Fibroblast of skin of left quadriceps (primary cell): ENCODE measurements around the gene AGXT.

Experiments
- DNase-seq, 2 experiments: peaks; one replicate each; pipeline ENCODE4 v3.0.0-alpha.2; 2013; ENCODE audit warnings: low read depth in 2 of 2

Gene AGXT

DNA sequence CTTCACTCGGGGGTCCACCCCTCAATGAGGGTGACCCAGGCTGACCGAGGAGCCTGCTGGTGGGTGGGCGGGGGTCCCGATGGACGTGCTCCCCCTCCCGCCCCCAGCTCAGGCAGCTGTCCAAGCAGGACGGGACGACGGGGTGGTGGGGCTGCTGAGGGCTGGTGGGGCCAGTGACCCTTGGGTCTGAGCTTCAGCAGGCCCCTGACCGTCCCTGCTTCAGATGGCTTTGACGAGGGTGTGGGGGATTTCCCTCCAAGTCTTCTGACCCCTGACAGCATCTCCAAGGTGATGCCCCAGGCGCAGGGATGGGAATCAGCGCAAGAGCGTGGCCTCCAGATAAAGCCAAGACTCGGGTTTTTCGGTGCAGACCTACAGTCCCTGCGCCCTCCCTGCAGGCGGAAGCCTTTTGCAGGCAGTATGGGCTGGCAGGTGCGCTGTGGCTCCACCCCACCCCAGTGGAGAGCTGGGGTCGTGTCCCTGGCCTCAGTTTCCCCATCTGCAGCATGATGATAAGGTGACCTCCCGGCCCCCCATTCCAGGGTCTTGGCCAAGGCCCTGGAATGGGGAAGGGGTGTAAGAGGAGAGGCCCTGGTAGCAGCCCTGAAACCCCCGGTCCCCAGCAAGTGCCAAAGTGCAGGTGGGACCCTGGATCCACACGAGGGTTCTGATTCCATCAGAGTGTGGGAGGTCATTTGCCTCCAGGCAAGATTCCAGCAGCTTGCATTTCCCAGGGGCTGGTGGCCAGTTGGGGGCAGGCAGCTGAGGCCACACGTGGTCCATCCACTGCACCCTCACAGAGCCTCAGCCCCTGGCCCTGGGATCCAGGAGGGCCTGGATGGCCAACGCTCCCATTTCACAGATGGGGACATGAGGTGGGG, 46.3 kb downstream of the AGXT start:
- no peak for DNase-seq

GRCh38 chr2:240915526-240916341, 47.1 kb downstream of the AGXT start:
- DNase-seq = no peak

DNA sequence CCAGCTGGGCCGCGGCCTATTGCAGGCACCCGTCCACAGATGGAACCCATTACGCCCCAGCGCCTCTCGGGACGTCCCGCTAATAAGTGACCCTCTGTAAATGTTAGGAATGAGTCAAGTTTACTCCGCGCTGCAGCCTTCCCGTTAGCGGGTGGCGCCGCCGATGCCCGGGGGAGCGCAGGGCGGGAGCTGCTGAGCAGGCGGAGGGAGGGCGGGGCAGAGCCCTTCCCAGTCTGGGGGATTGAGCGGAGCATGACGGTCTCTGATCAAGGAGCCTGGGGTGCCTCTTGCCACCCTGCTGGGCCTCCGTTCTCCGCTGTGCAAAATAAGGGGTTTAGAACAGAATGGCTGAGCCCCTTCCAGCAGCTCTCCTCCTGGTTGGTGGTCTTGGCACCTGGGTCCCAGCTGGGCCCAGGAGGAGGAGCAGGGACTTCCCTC, 48.0 kb downstream of the AGXT start:
- DNase-seq = peak; percentile 87 to 90

GRCh38 chr2:240917009-240917683, 48.5 kb downstream of the AGXT start:
- DNase-seq = no peak

- DNase-seq = no peak
These were observed 49.1 kb downstream of the AGXT start for GRCh38 chr2:240917684-240918257.

- no peak for DNase-seq
These were observed 49.9 kb downstream of the AGXT start for GRCh38 chr2:240918258-240919091.

DNA sequence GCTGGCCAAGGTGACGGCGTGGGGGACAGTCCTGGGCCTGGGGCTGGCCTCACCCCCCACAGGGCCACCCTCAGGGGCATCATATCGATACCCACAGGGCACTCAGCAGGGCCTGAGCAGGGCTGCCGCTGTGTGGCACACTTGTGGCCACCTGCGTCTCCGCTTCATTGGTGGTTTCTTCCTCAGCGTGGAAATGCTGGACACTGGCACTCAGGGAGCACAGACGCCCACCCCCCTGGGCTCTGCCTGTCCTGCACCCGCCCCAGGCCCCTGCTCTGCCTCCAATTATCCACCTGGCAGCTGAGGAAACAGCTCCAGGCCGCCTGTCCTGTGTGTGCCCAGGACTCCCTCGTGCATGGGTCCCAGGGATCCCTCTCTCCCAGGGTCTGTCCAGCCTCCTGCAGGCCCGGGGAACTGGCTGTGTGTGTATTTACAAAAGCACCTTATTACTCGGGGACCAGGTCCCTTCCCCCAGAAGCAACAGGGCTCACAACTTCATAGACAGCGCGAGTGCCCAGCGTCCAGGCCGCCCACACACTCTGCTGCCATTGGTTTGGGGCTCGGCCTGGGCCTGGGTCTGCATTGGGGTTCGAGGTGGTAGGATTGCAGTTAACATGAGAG, 50.6 kb downstream of the AGXT start:
- DNase-seq = no peak

GRCh38 chr2:240919786-240920782, 51.5 kb downstream of the AGXT start:
- no peak for DNase-seq

- no peak for DNase-seq
These were observed 52.2 kb downstream of the AGXT start for GRCh38 chr2:240920783-240921231.

GRCh38 chr2:240921311-240921994, 52.8 kb downstream of the AGXT start:
- peak; percentile 90 to 91 for DNase-seq

DNA sequence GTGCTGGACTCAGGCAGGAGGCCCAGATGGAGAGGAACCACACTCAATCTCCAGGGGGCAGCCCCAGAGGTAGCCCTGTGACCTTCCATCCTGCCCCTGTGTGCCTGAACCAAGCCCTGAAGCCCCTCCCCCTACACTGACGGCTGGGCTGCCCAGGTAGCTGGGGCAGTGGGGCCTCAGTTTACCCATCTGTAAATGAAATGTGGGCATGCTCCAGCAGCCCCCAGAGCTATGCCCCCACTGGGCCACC, 53.3 kb downstream of the AGXT start:
- no peak for DNase-seq

- no peak for DNase-seq
These were observed 53.8 kb downstream of the AGXT start for GRCh38 chr2:240922245-240922981.

GRCh38 chr2:240922982-240923537, 54.4 kb downstream of the AGXT start:
- no peak for DNase-seq

- no peak for DNase-seq
These were observed 56.6 kb downstream of the AGXT start for GRCh38 chr2:240925191-240925567.

GRCh38 chr2:240925568-240926515, 57.2 kb downstream of the AGXT start:
- DNase-seq = no peak

DNA sequence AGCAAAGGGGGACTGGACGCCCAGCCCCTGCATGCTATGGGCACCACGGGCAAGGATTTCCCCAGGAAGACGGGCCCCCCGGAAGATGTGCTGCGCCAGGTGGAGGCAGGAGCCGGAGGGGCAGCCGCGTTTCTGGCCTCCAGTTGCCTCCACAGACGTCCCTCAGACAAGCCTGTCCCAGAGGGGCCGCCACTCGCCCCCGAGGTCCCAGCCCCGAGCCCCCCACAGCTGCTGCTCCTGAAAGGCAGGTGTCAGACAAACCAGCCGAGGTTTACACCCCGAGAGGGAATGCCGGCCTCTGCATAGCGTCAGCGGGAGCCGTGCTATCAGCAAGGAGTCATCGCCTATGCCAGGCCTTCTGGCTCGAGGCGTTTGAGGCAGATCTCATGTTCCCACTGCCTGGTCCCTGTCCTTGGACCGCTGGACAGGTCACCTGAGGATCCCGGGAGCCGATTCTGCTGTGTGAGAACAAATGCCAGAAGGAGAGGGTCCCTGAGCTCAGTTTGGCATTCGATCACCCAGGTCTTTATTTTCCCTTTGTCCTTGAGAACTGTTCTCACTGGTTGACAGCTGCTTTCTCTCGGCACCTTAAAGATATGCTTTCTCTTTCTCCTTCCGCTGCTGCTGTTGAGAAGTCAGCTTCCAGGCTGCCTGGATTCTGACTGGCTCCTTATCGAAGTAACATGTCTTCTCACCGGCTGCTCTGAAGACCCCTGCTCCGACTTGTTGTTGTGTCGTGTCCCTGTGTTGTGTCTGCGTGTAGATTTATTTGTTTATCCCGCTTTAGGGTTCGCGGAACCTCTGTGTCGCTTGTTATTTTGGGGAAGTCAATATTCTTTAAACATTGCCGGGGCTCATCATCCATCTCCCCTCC, 58.1 kb downstream of the AGXT start:
- DNase-seq = no peak
